Esophagus muscularis mucosa (tissue), 3 donors: ENCODE measurements around the gene PIEZO1.

Source experiments
- POLR2A ChIP-seq: fragments of 450-650 bp; IDR thresholded peaks from one replicate; pipeline ENCODE4 v1.6.1; 2017; ENCODE audit warnings: antibody characterized with exemption, moderate library complexity, mild to moderate bottlenecking, low read depth
- POLR2AphosphoS5 ChIP-seq, 2 donors: sonication (generic); formaldehyde crosslinking; IDR thresholded peaks; one replicate each; pipeline ENCODE4 v1.6.1; 2017; ENCODE audit warnings: antibody characterized with exemption in 2 of 2
- TF ChIP-seq, protein P1 (sequence below), 3 experiments: fragments of 200-600 bp in 2 of 3; fragments of 450-650 bp in 1 of 3; sonication (generic) in 2 of 3; IDR thresholded peaks; one replicate each; pipeline ENCODE4 v1.5.1; 2017 to 2019; ENCODE audit warnings: antibody characterized with exemption in 3 of 3, mild to moderate bottlenecking in 2 of 3, moderate library complexity in 1 of 3

DNA sequence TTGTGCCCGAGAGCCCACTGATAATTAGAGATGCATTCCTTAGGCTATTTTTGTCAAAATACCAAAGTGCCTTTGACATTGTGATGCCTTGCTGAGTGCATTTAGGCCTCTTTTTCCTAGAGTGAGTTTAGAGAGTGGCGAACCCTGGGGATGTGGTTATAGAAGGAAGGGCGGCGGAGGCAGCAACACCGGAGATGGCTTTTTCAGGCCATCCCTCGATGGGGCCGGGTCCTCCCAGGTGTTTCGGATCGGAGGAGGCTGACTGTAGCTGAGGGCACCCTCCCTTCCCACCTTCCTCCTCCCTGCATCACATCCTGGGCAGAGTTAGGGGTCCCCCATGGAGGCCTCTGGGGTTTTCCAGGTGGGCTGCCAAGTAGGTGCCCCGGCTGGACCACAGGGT lies 92.2 kb downstream of the PIEZO1 start:
- no peak for TF ChIP-seq POLR2AphosphoS5 (IDR thresholded peaks at IDR 0.05)
- TF ChIP-seq, protein P1, sequence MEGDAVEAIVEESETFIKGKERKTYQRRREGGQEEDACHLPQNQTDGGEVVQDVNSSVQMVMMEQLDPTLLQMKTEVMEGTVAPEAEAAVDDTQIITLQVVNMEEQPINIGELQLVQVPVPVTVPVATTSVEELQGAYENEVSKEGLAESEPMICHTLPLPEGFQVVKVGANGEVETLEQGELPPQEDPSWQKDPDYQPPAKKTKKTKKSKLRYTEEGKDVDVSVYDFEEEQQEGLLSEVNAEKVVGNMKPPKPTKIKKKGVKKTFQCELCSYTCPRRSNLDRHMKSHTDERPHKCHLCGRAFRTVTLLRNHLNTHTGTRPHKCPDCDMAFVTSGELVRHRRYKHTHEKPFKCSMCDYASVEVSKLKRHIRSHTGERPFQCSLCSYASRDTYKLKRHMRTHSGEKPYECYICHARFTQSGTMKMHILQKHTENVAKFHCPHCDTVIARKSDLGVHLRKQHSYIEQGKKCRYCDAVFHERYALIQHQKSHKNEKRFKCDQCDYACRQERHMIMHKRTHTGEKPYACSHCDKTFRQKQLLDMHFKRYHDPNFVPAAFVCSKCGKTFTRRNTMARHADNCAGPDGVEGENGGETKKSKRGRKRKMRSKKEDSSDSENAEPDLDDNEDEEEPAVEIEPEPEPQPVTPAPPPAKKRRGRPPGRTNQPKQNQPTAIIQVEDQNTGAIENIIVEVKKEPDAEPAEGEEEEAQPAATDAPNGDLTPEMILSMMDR (IDR thresholded peaks at IDR 0.05), result no peak
- no peak for TF ChIP-seq POLR2A
